M059J (cell line): Measurements from ENCODE around the gene SMIM45. TPM values are rescaled to one million over a fixed set of nuclear protein-coding genes. Genes with fewer than 3 reads are reported as not detected.

Experiments
- DNase-seq: peaks from one replicate; pipeline ENCODE4 v3.0.0-alpha.2; 2012; ENCODE audit warnings: low read depth
- total RNA-seq: library from RNA; depleted of rRNA; stranded (reverse); fragments of >200 nt; shearing (Covaris generic); gene quantifications from 2 replicates; pipeline ENCODE4 v1.2.3, GENCODE V29; 2014; rRNA removed

SMIM45 gene

DNA sequence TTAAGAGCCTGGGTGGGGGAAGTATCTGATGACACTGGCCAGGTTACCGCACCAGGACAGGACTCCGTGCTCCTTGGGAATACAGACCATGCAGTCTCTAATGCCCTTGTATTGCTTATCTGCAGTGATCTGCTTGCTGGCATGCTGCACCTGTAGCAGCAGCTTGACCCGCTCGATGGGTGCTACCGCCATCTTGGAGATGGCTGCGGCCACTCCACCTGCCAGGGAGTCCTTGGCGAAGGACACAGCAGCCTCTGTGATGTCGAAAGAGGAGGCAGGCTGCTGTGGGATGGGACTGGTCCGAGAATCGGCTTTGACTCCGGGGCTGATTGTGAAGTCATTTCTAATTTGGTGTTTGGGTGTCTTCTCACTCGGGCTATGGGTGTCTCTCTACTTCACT lies 49.8 kb downstream of the SMIM45 start:
- DNase-seq: no peak

DNA sequence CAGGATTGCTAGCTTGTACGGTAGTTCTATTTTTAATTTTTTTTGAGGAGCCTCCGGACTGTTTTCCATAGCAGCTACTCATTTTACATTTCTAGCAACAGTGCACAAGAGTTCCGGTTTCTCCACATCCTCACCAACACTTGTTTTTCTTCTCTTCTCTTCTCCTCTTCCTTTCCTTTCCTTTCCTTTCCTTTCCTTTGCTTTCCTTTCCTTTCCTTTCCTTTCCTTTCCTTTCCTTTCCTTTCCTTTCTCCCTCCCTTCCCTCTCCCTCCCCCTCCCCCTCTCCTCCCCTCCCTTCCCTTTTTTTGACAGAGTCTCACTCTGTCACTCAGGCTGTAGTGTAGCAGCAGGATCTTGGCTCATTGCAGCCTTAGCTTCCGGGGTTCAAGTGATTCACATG lies 56.0 kb downstream of the SMIM45 start:
- DNase-seq: no peak

Other genes with a start within 250 kb of the SMIM45 start
- gene CCDC134, start 151.5 kb upstream of the SMIM45 start, total RNA-seq: 10.3 and 12.0 TPM in 2 replicates
- 30.3 and 44.9 TPM in 2 replicates for gene SREBF2, start 119.0 kb upstream of the SMIM45 start, total RNA-seq
- not detected in 2 replicates for gene SHISA8, start 37.1 kb upstream of the SMIM45 start, total RNA-seq
- gene TNFRSF13C, start 25.3 kb upstream of the SMIM45 start, total RNA-seq: 0.05 and 0.10 TPM in 2 replicates
- 47.5 and 62.8 TPM in 2 replicates for gene CENPM, start 5.0 kb upstream of the SMIM45 start, total RNA-seq
- gene SEPTIN3, start 17.3 kb downstream of the SMIM45 start, total RNA-seq: 0.05 and 0.17 TPM in 2 replicates
- 0.54 TPM in 1 of 2 replicates, not detected in the other for gene WBP2NL, start 46.6 kb downstream of the SMIM45 start, total RNA-seq
- gene NAGA, start 118.7 kb downstream of the SMIM45 start, total RNA-seq: 19.6 and 25.7 TPM in 2 replicates
- gene PHETA2, start 122.1 kb downstream of the SMIM45 start, total RNA-seq: 0.17 and 0.42 TPM in 2 replicates
- gene SMDT1, start 127.5 kb downstream of the SMIM45 start, total RNA-seq: 4.7 and 6.1 TPM in 2 replicates
- gene NDUFA6, start 138.6 kb downstream of the SMIM45 start, total RNA-seq: 83.4 and 97.2 TPM in 2 replicates
- not detected in 2 replicates for gene CYP2D6, start 178.7 kb downstream of the SMIM45 start, total RNA-seq